GM19372 (cell line): ENCODE results near the gene CRYBG1.

Experiments used
- ATAC-seq: cut with Tn5 transposase; IDR thresholded peaks from one replicate; pipeline ENCODE4 v1.9.1; 2021; ENCODE audit warnings: mild to moderate bottlenecking, low read depth, moderate library complexity; ENCODE audit not compliant: unreplicated experiment

Gene CRYBG1

DNA sequence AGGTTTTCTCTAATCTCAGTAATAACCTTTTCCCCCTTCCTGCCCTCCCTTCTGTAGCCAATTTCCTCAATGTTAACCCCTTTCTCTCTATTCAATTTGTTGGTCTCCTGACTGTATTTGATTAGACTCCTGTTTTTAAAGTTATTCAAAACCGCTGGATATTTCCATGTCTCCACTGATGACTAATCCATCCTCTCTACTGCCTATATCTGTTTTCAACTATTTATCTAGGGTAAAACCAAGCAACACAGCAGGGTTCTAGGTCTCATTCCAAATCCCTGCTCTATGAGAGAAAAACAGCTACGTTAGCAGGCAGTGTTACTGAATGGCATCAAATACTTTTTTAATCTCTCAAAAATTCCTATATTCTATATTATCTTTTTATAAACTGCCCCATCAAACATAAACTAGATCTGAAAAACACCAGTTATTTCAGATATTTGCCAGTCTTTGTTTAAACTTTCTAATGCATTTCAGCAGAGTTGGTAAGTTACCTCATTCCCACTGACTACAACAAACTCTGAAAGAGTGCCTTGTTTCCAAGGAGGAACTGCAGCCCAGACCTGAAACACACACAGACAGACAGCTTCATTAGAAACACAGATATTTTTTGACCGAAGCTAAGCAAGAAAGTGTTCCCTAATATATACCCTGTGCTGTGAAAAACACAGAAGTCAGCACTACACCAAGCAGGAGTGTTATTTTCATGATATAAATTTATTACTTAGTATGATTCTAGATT, 260.6 kb downstream of the CRYBG1 start:
- no peak for ATAC-seq
